Hematopoietic multipotent progenitor cell treated with erythropoietin and hydrocortisone succinate and interleukin-3 and kit ligand, for 15 days (in vitro differentiated cells): ENCODE data around the gene PLK5.

Experiments
- DNase-seq: peaks from one replicate; pipeline ENCODE4 v3.0.0-alpha.2; 2015; ENCODE audit warnings: low spot score

The PLK5 gene

DNA sequence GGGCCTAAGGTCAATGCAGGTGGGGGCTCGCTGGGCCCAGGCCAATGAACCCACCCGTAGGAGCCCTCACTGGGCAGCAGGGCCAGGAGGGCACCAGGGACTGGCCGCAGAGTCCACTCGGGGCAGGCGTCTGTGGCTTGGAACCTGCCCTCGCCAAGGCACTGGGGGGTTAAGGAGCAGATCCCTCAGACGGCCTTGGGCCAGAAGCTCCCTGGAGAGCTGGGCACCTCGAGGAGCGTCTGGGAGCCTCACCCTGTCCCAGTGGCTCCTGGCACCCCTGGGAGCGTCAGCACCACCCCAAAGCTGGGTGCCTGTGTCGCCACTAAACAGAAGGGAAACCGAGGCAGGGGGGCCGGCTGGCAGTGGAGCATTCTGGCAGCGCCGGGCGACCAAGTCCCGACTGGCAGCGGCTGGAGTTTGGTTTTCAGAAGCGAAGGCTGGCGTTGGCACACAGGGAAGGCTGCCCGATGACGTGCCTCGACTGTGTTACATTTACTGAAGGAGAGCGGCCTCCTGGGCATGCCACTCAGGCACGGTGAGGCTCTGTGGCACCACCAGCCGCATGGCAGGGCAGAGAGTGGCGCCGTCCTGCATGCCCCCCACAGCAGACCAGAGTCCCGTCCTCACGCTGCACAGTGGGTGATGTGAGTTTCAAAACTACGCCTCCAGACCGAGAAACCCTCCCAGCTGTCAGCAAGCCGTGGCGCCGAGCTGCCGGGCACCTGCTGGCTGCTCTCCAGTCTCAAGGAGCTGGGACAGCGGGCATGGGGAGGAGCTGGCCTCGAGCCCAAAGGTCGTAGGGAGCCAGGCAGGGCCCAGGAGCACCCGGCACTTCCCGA is 53.4 kb downstream of the PLK5 start:
- no peak for DNase-seq

- DNase-seq: no peak
Measured at GRCh38 chr19:1577929-1578618, 54.2 kb downstream of the PLK5 start.

- DNase-seq: no peak
Measured at GRCh38 chr19:1579222-1579621, 55.3 kb downstream of the PLK5 start.

- no peak for DNase-seq
Measured at GRCh38 chr19:1580382-1580781, 56.5 kb downstream of the PLK5 start.

DNA sequence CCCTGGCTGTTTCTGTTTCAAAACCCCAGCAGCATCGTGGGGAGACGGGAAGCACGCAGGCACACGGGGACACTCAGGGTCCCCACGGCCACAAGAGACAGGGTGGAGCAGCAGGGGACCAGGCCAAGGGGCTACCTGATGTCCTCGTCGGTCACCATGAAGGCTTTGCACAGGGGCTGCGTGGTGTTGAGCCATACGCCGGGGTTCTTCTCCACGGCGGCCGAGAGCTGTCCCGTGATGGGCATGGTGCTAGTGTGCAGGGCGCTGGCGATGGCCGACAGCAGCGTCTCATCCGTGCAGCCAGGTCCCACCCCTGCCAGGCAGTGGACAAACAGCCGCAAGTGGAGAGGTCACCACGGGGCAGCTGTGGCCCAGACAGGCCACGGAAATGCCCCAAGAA is 57.1 kb downstream of the PLK5 start:
- DNase-seq: no peak

DNA sequence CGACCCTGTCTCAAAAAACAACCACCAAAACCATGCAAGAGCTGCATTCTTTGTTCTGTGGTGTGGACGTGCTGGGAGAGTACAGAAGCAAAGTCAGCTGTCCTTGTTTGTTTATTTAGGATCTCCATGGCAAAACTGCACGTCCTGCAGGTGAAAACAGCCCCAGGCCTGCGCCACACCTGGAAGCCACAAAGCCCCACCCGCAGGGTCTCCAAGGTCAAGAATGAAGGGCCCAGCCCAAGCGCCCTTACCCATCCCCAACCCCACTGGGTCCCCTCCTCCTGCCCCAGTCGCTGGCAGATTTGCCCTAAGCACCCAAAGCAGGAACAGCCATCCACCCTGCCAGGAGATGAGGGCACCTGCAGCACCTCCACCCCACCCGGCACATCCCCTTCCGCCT is 58.3 kb downstream of the PLK5 start:
- DNase-seq: no peak

- DNase-seq: no peak
Measured at GRCh38 chr19:1584500-1585242, 60.8 kb downstream of the PLK5 start.

DNA sequence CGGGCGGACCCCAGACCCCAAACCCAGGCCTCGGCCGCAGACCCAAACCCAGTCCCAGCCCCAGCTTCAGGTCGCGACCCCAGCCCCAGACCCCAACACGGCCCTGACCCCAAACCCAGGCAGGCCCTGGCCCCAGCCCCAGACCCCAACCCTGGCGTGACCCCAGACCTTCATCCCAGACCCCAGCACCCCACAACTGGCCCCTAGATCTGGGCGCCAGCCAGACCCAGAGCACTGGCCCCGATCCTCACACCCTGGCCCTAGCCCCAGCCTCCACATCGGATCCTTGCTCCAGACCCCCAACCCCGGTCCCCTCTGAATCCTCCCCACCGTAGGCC is 61.3 kb downstream of the PLK5 start:
- no peak for DNase-seq
